Measurements from ENCODE around the gene MRPL50. TPM values are rescaled to one million over a fixed set of nuclear protein-coding genes. Genes with fewer than 3 reads are reported as not detected.
"Not testable (repeated sequence)": the region's sequence is repeated elsewhere in the genome, so short reads cannot be mapped to it uniquely, and the experiment has no call there.

MRPL50 gene
- total RNA-seq, 1 donor from 2014 or later = 19.8 TPM

GRCh38 chr9:101403516-101404285 lies 5.3 kb upstream of the MRPL50 start:
- intact Hi-C loops (cut with micrococcal nuclease) = loop anchor here (5.0 kb wide), 1 partner anchor 54 kb away; no protein-coding TSS in a partner anchor
- Mint-ChIP-seq H3K27me3 (no peaks in the 10 kb centered on the region), H3K4me1 (peaks cover 29% of the 10 kb centered on the region), H3K36me3 (ENCODE audit: low read depth) (peaks cover 85% of the 10 kb centered on the region), H3K27ac (no peak overlapping the region), H3K9me3 (peaks cover 46% of the 10 kb centered on the region), H3K4me3 (no peak overlapping the region)
- no peak for DNase-seq

- H3K4me1 Mint-ChIP-seq = peaks cover 44% of the 10 kb centered on the region
- H3K27me3 Mint-ChIP-seq = no peaks in the 10 kb centered on the region
- no peak for DNase-seq
- intact Hi-C loops (cut with micrococcal nuclease) = loop anchor here (5.0 kb wide), 1 partner anchor 57 kb away; no protein-coding TSS in a partner anchor
- H3K27ac Mint-ChIP-seq = peak overlapping the region; percentile 77
- peaks cover 36% of the 10 kb centered on the region for H3K9me3 Mint-ChIP-seq
- H3K36me3 Mint-ChIP-seq (ENCODE audit: low read depth) = peaks cover 80% of the 10 kb centered on the region
- H3K4me3 Mint-ChIP-seq = peak overlapping the region; percentile 94
Observed at GRCh38 chr9:101400120-101400519, 1.7 kb upstream of the MRPL50 start.

GRCh38 chr9:101399643-101399970 lies 1.2 kb upstream of the MRPL50 start:
- H3K4me1 Mint-ChIP-seq = peaks cover 44% of the 10 kb centered on the region
- peaks cover 80% of the 10 kb centered on the region for H3K36me3 Mint-ChIP-seq (ENCODE audit: low read depth)
- peaks cover 35% of the 10 kb centered on the region for H3K9me3 Mint-ChIP-seq
- H3K27ac Mint-ChIP-seq = peak overlapping the region; percentile 98
- no peaks in the 10 kb centered on the region for H3K27me3 Mint-ChIP-seq
- H3K4me3 Mint-ChIP-seq = peak overlapping the region; percentile 94
- intact Hi-C loops (cut with micrococcal nuclease) = loop anchor here (2.0 kb wide), 2 partner anchors 1047 to 1301 kb away; partner anchors contain the start of genes ERP44, INVS and TEX10
- no peak for DNase-seq

- Mint-ChIP-seq H3K27ac (peak overlapping the region; percentile 98), H3K4me3 (peak overlapping the region; percentile 94), H3K36me3 (ENCODE audit: low read depth) (peaks cover 80% of the 10 kb centered on the region), H3K27me3 (no peaks in the 10 kb centered on the region), H3K4me1 (peaks cover 47% of the 10 kb centered on the region), H3K9me3 (peaks cover 39% of the 10 kb centered on the region)
- intact Hi-C loops (cut with micrococcal nuclease) = loop anchor here (1.0 to 2.0 kb wide), 3 partner anchors 134 to 1300 kb away; partner anchors contain the start of genes ERP44, INVS, RNF20 and TEX10
- DNase-seq = no peak
Observed at GRCh38 chr9:101398930-101399642, 668 bp upstream of the MRPL50 start.

DNA sequence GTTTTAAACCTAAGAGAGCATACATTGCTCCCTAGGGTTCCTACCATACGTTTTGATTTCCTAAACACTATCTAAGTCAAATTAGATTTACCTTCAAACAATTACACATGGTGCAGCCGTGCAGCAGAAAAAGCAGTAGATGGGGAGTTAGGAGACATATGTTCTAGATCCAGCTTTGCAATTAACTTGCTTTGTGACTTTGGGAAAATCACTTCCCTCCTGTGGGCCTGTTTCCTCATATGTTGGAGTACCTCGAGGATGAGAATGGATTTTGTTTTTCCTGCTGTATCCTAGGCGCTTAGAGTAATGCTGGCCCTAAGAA lies 711 bp downstream of the MRPL50 start:
- DNase-seq = no peak
- Mint-ChIP-seq H3K27me3 (no peaks in the 10 kb centered on the region), H3K4me1 (peaks cover 43% of the 10 kb centered on the region), H3K4me3 (peak overlapping the region; percentile 94), H3K27ac (peak overlapping the region; percentile 98), H3K9me3 (peaks cover 34% of the 10 kb centered on the region), H3K36me3 (ENCODE audit: low read depth) (peaks cover 80% of the 10 kb centered on the region)
- intact Hi-C loops (cut with micrococcal nuclease) = loop anchor here (1.0 to 2.0 kb wide), 3 partner anchors 136 to 1299 kb away; partner anchors contain the start of genes ERP44, INVS, RNF20 and TEX10

DNA sequence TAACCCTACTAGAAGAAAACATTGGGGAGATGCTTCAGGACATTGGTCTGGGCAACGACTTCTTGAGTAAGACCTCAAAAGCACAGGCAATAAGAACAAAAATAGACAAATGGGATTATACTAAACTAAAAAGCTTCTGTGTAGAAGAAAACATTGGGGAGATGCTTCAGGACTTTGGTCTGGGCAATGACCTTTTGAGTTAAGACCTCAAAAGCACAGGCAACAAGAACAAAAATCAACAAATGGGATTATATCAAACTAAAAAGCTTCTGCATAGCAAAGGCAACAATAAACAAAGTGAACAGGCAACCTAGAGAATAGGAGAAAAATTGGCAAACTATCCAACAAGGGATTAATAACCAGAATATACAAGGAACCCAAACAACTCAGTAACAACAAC lies 3.7 kb downstream of the MRPL50 start:
- intact Hi-C loops (cut with micrococcal nuclease) = no loop called here
- H3K27ac Mint-ChIP-seq = no peak overlapping the region
- H3K27me3 Mint-ChIP-seq = no peaks in the 10 kb centered on the region
- H3K4me3 Mint-ChIP-seq = no peak overlapping the region
- DNase-seq = no peak
- H3K9me3 Mint-ChIP-seq = peaks cover 35% of the 10 kb centered on the region
- peaks cover 77% of the 10 kb centered on the region for H3K36me3 Mint-ChIP-seq (ENCODE audit: low read depth)
- H3K4me1 Mint-ChIP-seq = peaks cover 34% of the 10 kb centered on the region

GRCh38 chr9:101393135-101393534 lies 5.3 kb downstream of the MRPL50 start:
- Mint-ChIP-seq H3K36me3 (ENCODE audit: low read depth) (peaks cover 84% of the 10 kb centered on the region), H3K9me3 (peaks cover 35% of the 10 kb centered on the region), H3K27me3 (no peaks in the 10 kb centered on the region), H3K4me3 (no peak overlapping the region), H3K27ac (no peak overlapping the region), H3K4me1 (peaks cover 33% of the 10 kb centered on the region)
- intact Hi-C loops (cut with micrococcal nuclease) = no loop called here
- no peak for DNase-seq

DNA sequence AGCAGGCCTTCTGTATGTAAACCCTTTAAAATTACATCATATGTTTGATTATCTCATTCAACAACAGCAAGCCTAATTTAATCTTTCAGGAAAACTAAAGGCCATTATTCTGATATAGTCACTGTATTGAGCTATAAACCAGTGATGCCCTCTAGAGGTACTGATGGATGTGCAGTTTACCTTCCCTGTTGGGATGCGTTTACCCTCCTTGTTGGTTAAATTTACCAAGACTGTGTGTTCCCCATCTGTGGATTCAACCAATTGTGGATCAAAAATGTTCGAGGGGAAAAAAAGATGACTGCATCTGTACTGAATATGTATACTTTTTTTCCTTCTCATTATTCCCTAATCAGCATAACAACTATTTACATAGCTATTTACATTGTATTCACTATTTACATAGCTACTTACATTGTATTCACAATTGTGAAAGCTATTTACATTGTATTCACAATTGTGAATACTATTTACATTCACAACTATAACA lies 9.9 kb downstream of the MRPL50 start:
- intact Hi-C loops (cut with micrococcal nuclease) = no loop called here

GRCh38 chr9:101387871-101388506 lies 10.4 kb downstream of the MRPL50 start:
- Mint-ChIP-seq H3K36me3 (ENCODE audit: low read depth) (peaks cover 59% of the 10 kb centered on the region), H3K4me1 (peaks cover 16% of the 10 kb centered on the region), H3K27me3 (no peaks in the 10 kb centered on the region), H3K9me3 (peaks cover 20% of the 10 kb centered on the region), H3K27ac (no peak overlapping the region), H3K4me3 (no peak overlapping the region)
- intact Hi-C loops (cut with micrococcal nuclease) = no loop called here
- no peak for DNase-seq

More for the DNA sequence above, 9.9 kb downstream of the MRPL50 start:
- Mint-ChIP-seq H3K4me1 (peaks cover 17% of the 10 kb centered on the region), H3K4me3 (no peak overlapping the region), H3K27ac (no peak overlapping the region), H3K9me3 (peaks cover 22% of the 10 kb centered on the region), H3K27me3 (no peaks in the 10 kb centered on the region), H3K36me3 (ENCODE audit: low read depth) (peaks cover 64% of the 10 kb centered on the region)
- DNase-seq = no peak

DNA sequence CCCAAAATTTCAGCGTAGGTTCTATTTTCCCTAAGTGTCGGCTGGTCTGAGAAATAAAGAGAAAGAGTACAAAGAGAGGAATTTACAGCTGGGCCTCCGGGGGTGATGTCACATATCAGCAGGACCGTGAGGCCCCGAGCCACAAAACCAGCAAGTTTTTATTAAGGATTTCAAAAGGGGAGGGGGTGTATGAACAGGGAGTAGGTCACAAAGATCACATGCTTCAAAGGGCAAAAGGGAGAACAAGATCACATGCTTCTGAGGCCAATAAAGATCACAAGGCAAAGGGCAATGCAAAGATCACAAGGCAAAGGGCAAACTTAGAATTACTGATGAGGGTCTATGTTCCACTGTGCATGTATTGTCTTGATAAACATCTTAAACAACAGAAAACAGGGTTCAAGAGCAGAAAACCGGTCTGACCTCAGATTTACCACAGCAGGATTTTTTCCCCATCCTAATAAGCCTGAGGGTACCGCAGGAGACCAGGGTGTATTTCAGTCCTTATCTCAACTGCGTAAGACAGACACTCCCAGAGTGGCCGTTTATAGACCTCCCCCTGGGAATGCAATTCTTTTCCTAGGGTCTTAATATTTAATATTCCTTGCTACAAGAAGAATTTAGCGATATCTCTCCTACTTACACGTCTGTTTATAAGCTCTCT lies 13.4 kb downstream of the MRPL50 start, which contains the start of gene BAAT:
TSS of gene BAAT (minus strand) at position 134 of the 664 bp plus-strand sequence. CDS start 13,602 bp downstream, outside the sequence.
- DNase-seq; H3K4me3 Mint-ChIP-seq; H3K9me3 Mint-ChIP-seq; H3K27ac Mint-ChIP-seq; H3K4me1 Mint-ChIP-seq; intact Hi-C loops (cut with micrococcal nuclease); H3K27me3 Mint-ChIP-seq: not testable (repeated sequence)
- peaks cover 30% of the 10 kb centered on the region for H3K36me3 Mint-ChIP-seq (ENCODE audit: low read depth)

- intact Hi-C loops (cut with micrococcal nuclease) = no loop called here
- H3K27me3 Mint-ChIP-seq = peaks cover 3% of the 10 kb centered on the region
- H3K9me3 Mint-ChIP-seq = peaks cover 3% of the 10 kb centered on the region
- H3K4me1 Mint-ChIP-seq = peaks cover 2% of the 10 kb centered on the region
- no peak overlapping the region for H3K4me3 Mint-ChIP-seq
- peaks cover 21% of the 10 kb centered on the region for H3K36me3 Mint-ChIP-seq (ENCODE audit: low read depth)
- no peak for DNase-seq
- no peak overlapping the region for H3K27ac Mint-ChIP-seq
Observed at GRCh38 chr9:101383361-101383760, 15.1 kb downstream of the MRPL50 start.

DNA sequence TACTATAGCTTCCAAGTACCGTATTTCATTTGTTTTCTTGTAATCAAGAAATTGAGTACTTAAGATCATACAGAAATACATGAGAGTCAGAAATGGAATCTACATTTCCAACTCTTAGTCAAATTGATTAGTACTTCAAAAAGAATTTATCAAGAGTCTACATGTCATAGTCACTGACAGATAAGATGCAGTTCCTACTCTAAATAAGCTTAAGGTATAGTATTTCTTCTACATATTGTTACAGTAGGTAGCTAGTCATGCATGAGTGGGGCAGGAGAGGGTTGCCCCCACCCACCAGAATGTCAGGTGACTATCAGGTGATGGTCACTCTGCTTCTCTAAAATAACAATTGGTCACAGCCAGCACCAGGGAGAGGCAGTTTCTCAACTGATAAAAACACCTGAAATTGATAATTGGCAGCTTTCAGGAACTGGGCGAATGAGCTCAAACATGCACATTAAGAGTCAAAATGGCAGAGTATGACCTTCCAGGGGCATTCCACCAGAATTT lies 16.5 kb downstream of the MRPL50 start:
- peaks cover 7% of the 10 kb centered on the region for H3K27me3 Mint-ChIP-seq
- no peak overlapping the region for H3K27ac Mint-ChIP-seq
- H3K36me3 Mint-ChIP-seq (ENCODE audit: low read depth) = peaks cover 14% of the 10 kb centered on the region
- peaks cover 7% of the 10 kb centered on the region for H3K9me3 Mint-ChIP-seq
- no peaks in the 10 kb centered on the region for H3K4me1 Mint-ChIP-seq
- H3K4me3 Mint-ChIP-seq = no peak overlapping the region
- DNase-seq = no peak
- intact Hi-C loops (cut with micrococcal nuclease) = no loop called here

DNA sequence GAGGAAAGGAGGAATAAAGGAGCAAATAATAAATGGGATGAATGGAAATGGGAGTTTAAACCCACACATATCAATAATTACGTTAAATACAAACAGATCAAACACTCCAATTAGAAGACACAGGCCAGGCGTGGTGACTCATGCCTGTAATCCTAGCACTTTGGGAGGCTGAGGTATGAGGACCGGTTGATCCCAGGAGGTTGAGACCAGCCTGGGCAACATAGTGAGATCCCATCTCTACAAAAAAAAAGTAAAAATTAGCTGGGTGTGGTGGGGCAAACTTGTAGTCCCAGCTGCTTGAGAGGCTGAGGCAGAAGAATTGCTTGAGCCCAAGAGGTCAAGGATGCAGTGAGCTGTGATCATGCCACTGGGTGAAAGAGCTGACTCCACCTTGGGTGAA lies 17.3 kb downstream of the MRPL50 start:
- intact Hi-C loops (cut with micrococcal nuclease) = no loop called here
- no peak overlapping the region for H3K27ac Mint-ChIP-seq

More for the DNA sequence above, 17.3 kb downstream of the MRPL50 start:
- Mint-ChIP-seq H3K36me3 (ENCODE audit: low read depth) (peaks cover 12% of the 10 kb centered on the region), H3K9me3 (peaks cover 9% of the 10 kb centered on the region), H3K4me3 (no peak overlapping the region), H3K27me3 (peaks cover 7% of the 10 kb centered on the region), H3K4me1 (no peaks in the 10 kb centered on the region)
- DNase-seq = no peak
